ENCODE results near the gene SH2D2A.

The SH2D2A gene

GRCh38 chr1:156803086-156803851 is 13.4 kb downstream of the SH2D2A start:
- no peak for DNase-seq (ENCODE audit: low spot score)

GRCh38 chr1:156802421-156802935 is 14.2 kb downstream of the SH2D2A start:
- no peak for DNase-seq (ENCODE audit: low spot score)

GRCh38 chr1:156801409-156802121 is 15.1 kb downstream of the SH2D2A start:
- DNase-seq (ENCODE audit: low spot score), result peak; percentile 99

- DNase-seq (ENCODE audit: low spot score), result peak; percentile 91
These were observed 19.3 kb downstream of the SH2D2A start for GRCh38 chr1:156797212-156797871.

- no peak for DNase-seq (ENCODE audit: low spot score)
These were observed 20.1 kb downstream of the SH2D2A start for GRCh38 chr1:156796340-156797097.

- DNase-seq (ENCODE audit: low spot score), result no peak
These were observed 20.9 kb downstream of the SH2D2A start for GRCh38 chr1:156795787-156796186.

GRCh38 chr1:156795374-156795733 is 21.3 kb downstream of the SH2D2A start:
- no peak for DNase-seq (ENCODE audit: low spot score)

GRCh38 chr1:156794506-156795373 is 21.9 kb downstream of the SH2D2A start:
- DNase-seq (ENCODE audit: low spot score), result no peak

GRCh38 chr1:156789621-156790318 is 26.9 kb downstream of the SH2D2A start:
- no peak for DNase-seq (ENCODE audit: low spot score)

- DNase-seq (ENCODE audit: low spot score), result no peak
These were observed 28.5 kb downstream of the SH2D2A start for GRCh38 chr1:156788136-156788535.

GRCh38 chr1:156786640-156787039 is 30.0 kb downstream of the SH2D2A start:
- no peak for DNase-seq (ENCODE audit: low spot score)

- no peak for DNase-seq (ENCODE audit: low spot score)
These were observed 31.2 kb downstream of the SH2D2A start for GRCh38 chr1:156785458-156785857.

GRCh38 chr1:156781585-156782186 is 35.0 kb downstream of the SH2D2A start:
- no peak for DNase-seq (ENCODE audit: low spot score)

GRCh38 chr1:156777573-156777972 is 39.1 kb downstream of the SH2D2A start:
- no peak for DNase-seq (ENCODE audit: low spot score)

- DNase-seq (ENCODE audit: low spot score), result no peak
These were observed 39.7 kb downstream of the SH2D2A start for GRCh38 chr1:156776942-156777341.

- DNase-seq (ENCODE audit: low spot score), result no peak
These were observed 40.8 kb downstream of the SH2D2A start for GRCh38 chr1:156775799-156776198.

- no peak for DNase-seq (ENCODE audit: low spot score)
These were observed 43.0 kb downstream of the SH2D2A start for GRCh38 chr1:156773607-156774006.

- peak; percentile 88 for DNase-seq (ENCODE audit: low spot score)
These were observed 43.7 kb downstream of the SH2D2A start for GRCh38 chr1:156772728-156773497.

GRCh38 chr1:156772222-156772621 is 44.4 kb downstream of the SH2D2A start:
- DNase-seq (ENCODE audit: low spot score), result no peak
